NCI-H1417 (cell line): ENCODE measurements around the gene EGFL8.

Experiments
- DNase-seq, 3 experiments: peaks; one replicate each; lab custom pipeline; 2025; lab: John Stamatoyannopoulos, UW

EGFL8 gene

DNA sequence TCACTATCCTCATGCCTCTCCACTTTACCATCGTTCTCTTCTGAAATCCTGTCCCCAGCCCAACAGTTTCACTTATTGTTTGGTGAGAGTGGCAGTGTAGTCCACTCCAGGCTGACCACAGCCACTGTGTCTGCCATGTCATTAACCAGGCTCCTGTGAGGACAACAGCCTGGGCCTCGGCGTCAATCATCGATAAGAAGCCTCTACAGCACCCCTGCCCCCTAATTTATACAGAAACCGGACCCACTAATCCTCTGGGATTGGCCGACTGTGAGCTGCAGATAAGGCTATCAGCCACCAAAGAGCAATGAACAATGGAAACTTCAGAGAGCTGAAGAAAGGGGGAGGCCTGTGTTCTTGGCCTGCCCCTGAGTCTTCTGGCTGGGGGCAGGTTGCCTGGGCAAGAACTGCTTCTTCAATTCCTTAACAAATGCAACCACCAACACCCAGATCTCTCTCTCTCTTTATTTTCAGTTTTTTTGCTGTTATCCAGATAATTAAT is 3.4 kb downstream of the EGFL8 start:
- no peak for DNase-seq

DNA sequence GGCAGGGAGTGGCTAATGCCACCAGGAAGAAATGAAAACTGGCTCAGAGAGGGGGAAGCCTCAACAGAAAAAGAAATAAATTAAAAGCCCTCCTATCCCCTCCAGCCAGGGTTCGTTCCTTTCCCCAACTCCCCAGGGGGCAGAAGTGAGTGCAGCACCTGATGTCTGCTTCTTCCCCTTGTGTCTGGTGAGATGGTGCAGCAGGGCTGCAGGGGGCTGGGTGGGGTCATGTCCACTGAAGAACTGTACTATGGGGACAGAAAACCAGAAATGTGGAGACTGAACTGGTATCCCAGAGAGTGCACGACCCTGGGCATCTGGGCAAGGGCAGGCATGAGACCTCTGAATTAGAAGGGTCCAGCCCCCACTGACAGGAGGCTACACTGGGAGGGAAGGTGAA is 4.0 kb downstream of the EGFL8 start:
- DNase-seq = no peak

DNA sequence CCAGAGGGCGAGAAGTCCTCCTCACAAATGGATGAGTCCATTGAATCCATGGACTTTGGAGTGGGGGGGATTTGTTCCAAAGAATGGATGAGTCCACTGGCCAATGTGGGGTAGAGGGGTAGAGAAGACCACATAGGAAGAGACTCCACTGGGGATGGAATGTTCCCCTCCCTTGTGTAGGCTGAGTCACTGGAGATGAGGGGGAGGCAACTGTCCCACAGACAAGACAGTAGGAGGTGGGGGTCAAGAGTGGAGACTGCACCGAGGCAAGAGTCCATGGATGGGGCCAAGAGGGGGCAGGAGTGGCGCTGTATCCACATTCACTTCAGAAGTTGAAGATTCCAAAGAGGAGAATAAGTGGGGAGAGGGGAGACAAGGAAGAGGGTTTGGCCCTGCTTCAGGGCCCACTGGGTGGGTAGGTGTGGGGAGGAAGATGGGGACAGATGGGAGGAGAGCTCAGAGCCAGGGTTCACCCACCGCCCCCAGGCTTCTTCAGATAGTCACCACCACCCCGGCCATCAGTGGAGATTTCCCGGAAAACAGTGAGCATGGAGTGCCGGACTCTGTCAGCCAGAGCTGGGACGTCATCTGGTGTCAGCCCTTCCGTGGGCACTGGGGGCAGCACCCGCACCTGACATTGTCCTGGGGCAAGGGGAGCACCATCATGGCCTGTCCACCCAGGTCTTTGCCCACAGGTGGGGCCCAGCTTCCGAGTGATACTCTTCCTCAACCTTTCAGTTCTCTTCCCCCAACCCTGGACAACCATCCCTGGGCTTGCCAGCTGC is 4.6 kb downstream of the EGFL8 start:
- DNase-seq = no peak

DNA sequence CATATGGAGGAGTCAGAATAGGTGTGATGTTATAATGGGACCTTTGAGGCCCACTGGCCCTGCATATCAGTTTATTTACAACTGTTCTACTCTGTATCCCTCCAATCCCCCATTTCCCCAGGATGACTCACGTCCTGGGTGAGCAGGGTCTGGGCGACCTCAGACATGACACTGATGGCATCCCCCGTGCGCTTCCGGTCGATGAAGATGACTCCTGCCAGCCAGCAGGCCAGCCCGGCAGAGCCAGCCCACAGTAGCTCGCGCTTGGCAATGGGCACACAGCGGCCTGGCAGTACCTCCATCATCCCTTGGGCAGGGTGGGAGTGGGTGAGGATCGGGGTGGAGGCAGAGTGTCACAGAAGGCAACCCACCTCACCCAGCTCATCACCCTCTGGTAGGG is 5.9 kb downstream of the EGFL8 start:
- no peak for DNase-seq

DNA sequence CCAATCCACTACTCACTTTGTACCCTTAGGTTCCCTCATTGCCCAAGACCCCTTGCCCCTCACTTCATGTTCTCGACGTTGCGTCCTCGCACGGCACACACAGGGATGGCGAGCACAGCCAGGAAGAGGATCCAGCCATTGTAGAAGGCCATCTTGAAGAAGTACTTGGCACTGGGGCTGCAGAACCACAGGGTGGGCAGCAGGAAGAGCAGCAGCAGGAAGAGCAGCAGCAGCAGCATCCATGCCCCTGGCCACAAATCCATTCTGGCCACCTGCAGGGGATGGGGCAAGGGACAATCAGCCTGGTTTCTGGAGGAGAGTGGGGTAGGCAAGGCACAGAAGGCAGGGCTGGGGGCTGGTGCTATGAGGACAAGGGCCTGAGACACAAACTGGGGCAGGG is 6.8 kb downstream of the EGFL8 start:
- no peak for DNase-seq

DNA sequence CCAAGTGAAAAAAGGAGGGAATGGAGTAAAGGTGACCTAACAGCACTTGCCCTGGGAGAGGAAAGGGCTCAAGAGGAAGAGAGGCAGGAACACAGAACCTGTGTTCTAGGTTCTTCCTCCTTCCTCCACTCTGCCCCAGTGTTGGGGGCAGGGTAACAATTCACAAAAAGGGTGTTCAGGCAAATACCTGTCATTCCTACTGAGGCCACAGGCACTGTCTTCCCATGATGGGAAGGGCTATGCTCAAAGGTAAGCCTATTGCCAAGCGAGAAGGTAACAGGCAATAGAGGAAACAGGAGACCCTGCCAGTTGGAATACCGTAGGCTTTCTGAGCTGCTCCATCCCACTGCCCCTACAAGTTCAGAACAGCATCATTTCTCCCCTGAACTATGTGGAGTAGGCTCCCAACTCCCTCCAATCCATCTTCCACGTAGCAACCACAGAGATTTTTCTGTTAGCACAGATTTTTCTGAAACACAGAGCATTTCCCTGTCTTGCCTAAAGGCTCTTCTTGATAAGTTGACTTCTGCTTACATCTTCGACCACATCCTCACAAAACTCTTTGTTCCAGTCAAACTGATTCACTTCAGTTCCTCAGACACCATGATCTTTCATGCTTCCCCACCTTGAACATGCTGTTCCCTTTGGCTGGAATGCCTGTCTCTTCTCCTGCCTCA is 8.8 kb downstream of the EGFL8 start:
- DNase-seq = no peak

DNA sequence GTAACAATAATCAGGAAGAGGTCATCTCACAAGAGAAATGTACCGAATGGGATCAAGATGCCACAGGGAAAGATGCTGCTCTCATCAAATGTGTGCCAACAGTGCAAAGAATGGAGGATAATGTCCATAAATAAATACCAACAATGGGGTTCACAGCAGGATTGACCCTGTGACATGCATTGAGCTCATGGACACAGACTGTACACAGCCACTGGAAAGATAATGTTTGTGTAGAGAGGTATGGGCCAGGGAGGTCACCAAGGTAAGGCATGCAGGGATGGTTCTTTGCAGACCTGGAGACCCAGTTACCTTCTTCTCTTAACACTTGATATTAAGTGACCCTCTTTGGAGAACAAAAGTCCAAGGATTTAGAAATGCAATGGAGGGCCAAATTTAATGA is 10.0 kb downstream of the EGFL8 start:
- no peak for DNase-seq

DNA sequence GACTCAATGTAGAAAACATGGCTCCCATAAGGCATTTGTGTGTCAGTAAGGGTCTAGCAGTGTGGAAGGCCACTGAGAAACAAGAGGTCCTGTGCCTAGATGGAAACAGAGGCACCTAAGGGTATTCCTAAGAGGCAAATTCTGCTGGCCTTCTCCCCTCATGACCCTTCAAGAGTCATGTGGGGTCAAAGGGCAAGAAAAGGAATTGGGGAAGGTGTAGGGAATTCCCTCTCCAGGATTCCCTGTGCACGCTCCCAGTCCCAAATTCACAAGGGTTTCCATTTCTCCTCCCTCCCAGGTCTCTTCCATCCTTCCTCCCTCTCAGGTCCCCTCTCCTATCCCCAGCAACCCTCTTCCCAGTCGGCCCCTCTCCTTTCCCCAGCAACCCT is 10.9 kb downstream of the EGFL8 start:
- peak in 1 of 3 experiments; percentile 31 for DNase-seq

DNA sequence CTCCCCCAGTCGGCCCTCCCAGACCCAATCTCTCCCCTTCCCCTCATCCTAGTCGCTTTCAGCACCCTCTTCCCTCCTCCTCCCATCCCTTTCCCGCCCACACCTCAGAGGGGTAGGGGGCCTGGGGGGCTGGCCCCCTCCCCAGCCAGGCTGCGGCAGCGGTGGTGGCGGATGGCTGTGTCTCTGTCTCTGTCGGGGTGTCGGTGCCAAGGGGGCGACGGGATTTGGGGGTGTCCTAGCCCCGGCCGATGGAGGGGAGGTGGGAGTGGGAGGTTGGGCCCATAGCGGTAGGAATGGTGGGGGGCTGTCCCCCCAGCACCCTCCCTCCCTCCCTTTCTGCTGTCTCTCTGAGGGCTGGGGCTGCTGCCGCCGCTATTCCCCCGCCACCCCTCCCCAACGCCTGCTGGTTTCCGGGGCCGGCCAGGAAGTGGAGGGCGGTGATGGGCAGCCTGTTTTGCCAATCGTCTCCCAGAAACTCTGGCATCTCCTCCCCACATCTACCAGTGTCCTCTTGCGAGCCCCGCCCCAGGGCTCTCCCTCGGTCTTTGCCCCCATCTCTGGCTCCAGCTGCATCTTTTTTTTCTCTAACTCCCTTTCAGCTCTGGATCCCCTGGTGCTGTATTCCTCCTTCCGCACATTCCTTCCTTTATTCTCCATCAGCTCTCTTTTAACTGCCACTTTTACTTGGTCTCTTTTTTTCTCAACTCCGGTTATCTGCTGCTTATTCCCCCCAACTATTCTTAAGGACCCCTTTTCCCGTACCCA is 11.5 kb downstream of the EGFL8 start, which contains the start of gene AGPAT1:
Gene AGPAT1 (minus strand): TSS at position 374 of the 765 bp plus-strand sequence. CDS start 4,588 bp downstream, outside the sequence.
- DNase-seq = peak; percentile 94 to 96 (median 95)

DNA sequence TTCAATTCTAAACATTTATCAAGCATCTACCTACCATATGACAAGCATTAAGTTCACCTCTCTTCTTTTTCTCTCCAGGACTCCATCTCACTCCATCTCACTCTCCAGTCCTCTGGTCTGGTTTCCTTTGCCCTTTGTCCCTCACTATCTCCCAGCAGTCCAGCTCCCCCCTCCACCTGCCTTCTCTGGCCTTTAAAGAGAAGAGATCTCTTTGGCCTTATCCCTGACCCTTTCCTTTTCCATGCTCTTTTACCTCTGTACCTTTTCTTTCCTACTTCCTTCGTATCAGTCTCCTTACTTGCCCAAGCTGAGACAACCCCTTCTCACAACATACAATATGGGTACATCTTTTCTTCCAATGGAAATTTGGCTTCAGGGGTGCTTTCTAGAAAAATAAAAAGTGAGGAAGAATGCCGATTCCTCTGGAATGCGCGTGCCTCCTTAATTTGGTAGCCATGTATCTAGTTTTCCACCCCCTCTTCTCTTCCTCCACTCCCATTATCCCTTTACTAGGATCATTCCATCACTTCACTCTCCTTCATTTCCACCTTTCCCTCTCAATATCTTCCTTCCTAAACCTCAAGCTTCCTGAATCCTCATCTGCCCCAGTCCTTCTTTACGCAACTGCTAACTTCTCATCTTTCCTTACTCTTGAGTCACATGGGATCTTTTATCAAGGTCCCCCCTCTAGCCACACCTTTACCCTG is 12.2 kb downstream of the EGFL8 start:
- DNase-seq = peak in 2 of 3 experiments; percentile 27 to 37

DNA sequence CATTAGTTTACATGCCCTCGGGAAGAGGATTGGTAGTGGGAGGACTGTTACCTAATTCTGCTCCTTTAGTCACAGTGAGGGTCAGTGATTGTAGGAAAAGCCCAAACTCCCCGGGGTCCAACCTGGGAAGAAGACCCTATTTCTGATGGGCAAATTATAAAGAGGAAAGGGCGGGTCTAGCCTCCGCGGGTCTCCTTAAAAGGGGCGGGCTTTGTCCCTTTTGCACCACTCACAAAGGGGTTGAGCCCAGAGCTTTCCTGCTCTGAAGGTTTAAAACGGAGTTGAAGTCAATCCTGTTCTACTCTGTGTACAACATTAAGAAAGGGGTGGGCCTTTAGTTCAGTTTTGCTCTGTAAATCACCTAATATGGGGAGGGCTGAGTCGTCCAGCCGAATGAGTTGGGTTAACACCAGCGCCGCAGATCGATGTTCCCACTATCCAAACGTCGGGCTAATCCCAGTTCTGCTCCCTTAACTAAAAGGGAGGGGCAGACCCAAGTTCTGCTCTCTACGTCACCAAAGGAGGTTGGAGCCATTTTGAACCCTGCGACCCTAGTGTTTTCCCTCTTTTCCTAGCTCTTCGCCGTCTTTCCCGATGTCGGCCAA is 12.9 kb downstream of the EGFL8 start:
- peak in 2 of 3 experiments; percentile 77 to 90 for DNase-seq

DNA sequence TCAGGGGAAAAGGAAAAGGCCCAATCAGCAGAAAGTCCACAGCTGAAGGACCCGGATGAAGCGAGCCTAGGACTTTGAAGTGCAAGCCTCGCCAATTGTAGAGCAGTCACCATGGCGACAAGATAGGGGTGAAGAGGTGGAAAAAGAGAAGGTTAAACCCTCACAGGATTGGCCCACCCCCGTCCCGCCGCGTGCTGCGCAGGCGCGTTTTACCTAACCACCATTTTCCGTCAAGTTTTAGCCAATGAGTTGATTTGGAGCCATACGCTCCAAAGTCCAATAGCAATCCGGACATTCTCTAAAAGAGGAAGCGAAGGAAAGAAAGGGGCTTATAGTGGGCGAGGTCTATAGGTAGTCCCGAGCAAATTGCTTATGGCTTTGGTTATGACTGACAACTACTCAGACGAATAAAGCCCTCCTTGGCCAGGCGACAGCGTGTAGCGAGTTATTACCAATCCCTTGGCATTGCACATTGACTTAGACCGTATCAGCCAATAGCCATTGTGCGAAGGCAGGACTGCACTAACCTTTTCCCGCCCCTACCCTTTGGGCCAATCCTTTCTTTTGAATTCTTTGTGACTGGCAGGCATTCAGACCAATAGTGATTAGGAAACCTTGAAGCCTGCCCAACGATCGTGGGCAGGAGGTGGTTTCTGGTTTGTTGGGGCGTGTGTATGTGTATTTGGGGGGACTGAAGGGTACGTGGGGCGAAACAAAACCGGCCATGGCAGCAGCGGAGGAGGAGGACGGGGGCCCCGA is 13.6 kb downstream of the EGFL8 start, which contains the start of gene RNF5:
Gene RNF5 (plus strand): TSS at position 618 of the 759 bp plus-strand sequence. CDS start 107 bp downstream, at position 725.
- DNase-seq = peak; percentile 98 to 100 (median 98)

DNA sequence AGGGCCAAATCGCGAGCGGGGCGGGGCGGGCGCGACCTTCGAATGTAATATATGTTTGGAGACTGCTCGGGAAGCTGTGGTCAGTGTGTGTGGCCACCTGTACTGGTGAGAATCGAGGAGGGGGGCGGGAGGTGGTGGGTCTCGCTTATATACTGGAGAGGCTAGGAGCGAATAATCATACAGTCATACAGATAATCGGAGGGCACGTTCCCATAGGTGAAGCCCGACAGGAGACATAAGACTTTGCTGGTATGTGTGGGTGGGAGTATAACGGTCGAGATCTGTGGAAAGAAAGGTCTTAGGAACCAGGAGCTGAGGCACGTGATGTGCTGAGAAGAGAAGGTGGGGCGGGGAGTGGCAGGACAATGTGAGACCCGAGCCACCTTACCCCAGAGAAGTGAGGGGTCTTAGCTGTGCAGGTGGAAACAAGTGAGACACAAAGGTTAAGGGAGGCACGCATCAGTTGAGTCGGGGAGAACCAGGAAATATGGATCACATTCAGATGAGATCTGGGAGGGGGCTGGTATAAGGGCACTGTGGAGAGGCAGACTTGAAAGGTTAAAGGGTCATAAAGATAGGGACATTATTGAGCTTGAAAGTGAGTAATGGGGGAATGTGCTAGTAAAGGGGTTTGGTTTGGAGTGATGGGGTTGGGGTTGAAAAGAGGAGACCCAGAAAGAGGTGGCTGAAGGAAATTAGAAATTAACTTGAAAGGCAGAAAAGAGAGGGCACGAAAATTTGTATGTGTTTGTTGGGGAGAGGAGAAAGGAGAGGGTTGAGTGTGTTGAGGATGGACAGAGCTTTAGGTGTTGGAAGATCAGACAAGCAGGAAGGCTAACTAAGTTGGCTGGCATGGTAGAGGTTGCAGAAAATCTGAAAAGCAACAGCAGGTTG is 14.4 kb downstream of the EGFL8 start:
- no peak for DNase-seq

DNA sequence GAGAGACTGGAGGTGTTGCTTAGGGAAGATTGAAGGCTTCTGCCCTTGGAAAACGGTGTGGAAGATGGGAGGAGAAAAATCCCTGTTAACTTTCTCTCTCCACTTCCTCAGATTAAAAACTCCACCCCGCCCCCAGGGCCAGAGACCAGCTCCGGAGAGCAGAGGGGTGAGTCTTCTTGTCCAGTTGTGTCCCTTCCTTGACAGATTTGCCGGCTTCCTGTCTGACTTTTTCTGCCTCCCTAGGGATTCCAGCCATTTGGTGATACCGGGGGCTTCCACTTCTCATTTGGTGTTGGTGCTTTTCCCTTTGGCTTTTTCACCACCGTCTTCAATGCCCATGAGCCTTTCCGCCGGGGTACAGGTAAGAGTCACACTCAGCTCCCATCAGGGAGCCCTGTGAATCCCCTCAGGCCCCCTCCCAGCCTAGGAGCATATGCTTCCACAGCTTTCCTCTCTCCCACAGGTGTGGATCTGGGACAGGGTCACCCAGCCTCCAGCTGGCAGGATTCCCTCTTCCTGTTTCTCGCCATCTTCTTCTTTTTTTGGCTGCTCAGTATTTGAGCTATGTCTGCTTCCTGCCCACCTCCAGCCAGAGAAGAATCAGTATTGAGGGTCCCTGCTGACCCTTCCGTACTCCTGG is 15.5 kb downstream of the EGFL8 start:
- DNase-seq = no peak

DNA sequence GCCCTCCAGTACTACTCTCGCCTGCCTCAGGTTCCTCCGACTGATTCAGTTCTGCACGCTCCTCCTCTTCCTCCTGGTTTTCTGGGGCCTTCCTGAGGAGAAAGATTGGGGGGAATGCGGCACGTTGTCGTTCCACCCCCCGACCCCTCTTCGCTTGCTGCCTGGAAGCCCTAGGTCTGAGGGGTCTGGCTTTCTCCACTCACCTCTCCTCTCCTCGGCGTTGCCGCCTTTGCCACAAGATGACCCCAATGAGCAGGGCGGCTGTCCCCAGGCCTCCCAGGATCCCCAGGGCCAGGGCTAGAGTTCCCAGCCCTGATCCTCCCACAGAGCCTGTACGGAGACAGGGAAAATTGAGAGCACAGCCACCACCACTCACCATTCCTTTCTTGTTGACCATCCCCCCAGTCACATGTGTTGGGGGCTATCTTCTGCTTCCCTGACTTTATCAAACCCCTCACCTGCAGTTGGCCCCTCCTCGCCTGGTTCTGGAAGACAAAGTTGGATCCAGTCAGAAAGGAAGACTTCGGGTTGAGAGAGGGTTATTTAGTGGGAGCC is 16.8 kb downstream of the EGFL8 start:
- DNase-seq = no peak

DNA sequence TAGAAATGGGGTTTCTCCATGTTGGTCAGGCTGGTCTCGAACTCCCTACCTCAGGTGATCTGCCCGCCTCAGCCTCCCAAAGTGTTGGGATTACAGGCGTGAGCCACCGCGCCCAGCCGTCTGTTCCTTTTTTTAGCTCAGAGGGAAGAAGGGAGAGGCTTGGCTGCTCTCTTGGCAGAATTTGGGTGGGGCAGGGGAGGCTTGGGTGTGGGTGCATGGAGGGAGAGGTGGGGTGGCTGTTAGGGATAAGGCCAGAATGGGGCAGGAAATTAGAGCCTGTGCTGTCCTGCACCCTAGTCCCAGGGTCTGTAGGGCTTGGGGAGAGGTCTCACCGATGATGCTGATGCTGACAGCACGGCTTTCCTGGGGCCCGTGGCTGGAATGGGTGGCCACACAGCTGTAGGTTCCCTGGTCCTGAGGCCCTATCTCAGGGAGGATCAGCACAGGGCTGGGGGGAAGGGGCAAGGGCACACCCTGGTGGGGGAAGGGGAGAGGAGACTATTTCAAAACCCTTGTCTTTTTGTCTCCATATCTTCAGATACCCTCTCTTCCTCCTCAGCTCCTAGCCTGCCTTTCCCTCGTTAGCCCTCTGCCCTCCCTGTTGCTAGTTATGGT is 17.6 kb downstream of the EGFL8 start:
- DNase-seq = no peak

DNA sequence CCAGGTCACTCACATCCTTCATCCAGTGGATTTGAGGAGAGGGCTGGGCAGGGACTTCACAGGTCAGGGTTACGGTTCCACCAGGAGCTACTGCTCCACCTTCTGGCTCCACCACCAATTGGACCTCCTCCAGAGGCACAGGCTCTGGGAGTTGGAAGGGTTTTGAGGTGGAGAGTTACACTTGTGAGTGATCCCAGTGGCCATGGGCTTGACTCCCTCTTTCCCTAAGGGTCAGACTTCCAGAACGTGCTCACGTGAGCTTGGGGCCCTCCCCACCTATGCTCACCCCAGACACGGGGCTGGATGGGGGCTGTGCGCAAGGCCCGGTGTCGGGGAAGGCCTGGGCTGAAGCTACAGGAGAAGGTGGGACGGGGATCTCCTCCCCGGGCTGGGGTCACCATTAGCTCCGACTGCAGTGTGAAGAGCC is 18.2 kb downstream of the EGFL8 start:
- no peak for DNase-seq

DNA sequence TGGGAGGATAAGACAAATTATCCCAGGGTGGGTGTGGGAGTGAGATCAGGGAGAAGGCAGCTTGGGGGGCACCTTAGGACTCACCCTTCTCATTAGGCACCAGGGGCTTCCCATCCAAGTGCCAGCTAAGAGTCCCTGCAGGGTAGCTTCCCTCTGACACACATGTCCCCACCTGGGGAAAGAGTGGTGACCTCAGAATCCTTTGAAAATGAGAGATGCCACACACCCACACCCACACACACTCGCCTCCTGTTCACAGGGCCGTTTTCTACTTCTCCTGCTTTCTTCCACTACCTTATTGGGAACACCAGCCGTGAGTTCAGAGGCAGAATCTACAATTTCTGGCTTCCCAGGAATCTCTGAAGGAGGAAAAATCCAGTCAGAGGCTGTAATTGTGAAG is 18.6 kb downstream of the EGFL8 start:
- no peak for DNase-seq
